ENCODE measurements around the gene WIF1. TPM values are rescaled to one million over a fixed set of nuclear protein-coding genes. Genes with fewer than 3 reads are reported as not detected.

The WIF1 gene
- polyA plus RNA-seq, 3 donors = not detected

DNA sequence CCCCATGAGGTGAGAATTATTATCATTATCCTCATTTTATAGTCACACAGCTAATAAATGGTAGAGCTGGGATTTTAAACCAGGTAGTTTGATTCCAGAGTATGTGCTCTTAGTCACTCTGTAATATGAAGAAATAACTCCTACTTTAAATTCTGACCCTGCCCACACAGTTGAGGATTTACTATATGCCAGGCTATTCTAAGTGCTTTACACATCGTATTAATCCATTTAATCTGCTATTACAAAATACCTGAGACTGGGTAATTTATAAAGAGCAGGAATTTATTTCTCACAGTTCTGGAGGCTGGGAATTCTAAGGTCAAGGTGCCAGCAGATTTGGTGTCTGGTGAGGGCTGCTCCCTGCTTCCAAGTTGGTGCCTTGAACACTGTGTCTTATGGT, 19.6 kb upstream of the WIF1 start:
- Mint-ChIP-seq H3K4me3 (no peak overlapping the region), H3K9me3 (peaks cover under 1 to 8% (median 5%) of the 10 kb centered on the region in 7 donors), H3K27me3 (ENCODE audit: low read depth in 3 of 3) (peaks cover 0 to 7% (median 0%) of the 10 kb centered on the region in 3 donors), H3K36me3 (no peaks in the 10 kb centered on the region), H3K4me1 (peaks cover 7% of the 10 kb centered on the region), H3K27ac (no peak overlapping the region)
- no peaks in the 10 kb centered on the region for H4K20me1 ChIP-seq (ENCODE audit: insufficient read depth, low read length)
- no peak overlapping the region for H3K27ac ChIP-seq (ENCODE audit: low read depth in 1 of 2, low read length in 2 of 2)
- no peak overlapping the region for H3K9ac ChIP-seq (ENCODE audit: insufficient read depth, low read length, poor library complexity, severe bottlenecking)
- no peak for TF ChIP-seq CTCF (IDR thresholded peaks at IDR 0.05)
- H3K4me2 ChIP-seq (replicated peaks; ENCODE audit: extremely low read depth, low read length, poor library complexity, severe bottlenecking) = no peak overlapping the region
- WGBS (ENCODE audit: insufficient coverage) = no CpG with 5 or more reads among the region's 1 CpG
- H3K4me1 ChIP-seq (ENCODE audit: control insufficient read depth in 1 of 2, insufficient read depth in 2 of 2, low read length in 2 of 2) = peaks cover 5 to 7% of the 10 kb centered on the region in 2 donors
- intact Hi-C loops (cut with micrococcal nuclease) = no loop called here
- peaks cover 0 to 4% of the 10 kb centered on the region in 2 donors for H3K27me3 ChIP-seq (ENCODE audit: control insufficient read depth in 2 of 2, insufficient read depth in 2 of 2, low read length in 2 of 2)
- DNase-seq = no peak
- no peaks in the 10 kb centered on the region for H3K36me3 ChIP-seq (replicated peaks in 1 of 2; ENCODE audit: control insufficient read depth in 1 of 2, insufficient read depth in 2 of 2, low read length in 2 of 2)
- no peak overlapping the region for H3K4me3 ChIP-seq (replicated peaks in 1 of 3; ENCODE audit: low read depth in 2 of 3, low read length in 3 of 3)
- H3K9me3 ChIP-seq (replicated peaks in 1 of 2; ENCODE audit: control insufficient read depth in 1 of 2, insufficient read depth in 1 of 2, low read length in 2 of 2) = no peaks in the 10 kb centered on the region
- no peaks in the 10 kb centered on the region for H3K79me2 ChIP-seq (ENCODE audit: insufficient read depth, low read length)
- no peak overlapping the region for H2AFZ ChIP-seq (ENCODE audit: insufficient read depth, low read depth, low read length, poor library complexity, severe bottlenecking)

DNA sequence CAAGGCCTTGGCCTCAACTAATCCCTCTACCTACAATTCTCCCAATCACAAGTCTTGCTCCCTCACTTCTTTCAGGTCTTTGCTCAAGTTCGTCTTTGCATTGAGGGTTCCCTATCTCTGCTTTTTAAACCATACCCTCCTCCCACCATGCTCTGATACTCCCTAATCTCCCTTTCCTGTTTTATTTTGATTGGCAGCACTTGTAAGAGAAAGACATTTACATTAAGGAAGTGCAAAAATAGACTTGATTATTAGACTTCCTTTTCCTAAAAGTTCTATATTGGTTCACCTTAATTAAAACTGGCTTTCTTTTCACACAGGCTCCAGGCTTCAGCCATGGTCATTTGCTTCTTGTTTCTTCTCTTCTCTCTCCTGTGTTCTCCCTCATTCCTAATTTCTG, 18.3 kb upstream of the WIF1 start:
- no peaks in the 10 kb centered on the region for H3K36me3 Mint-ChIP-seq
- Histone ChIP-seq H3K36me3 (replicated peaks in 1 of 2; ENCODE audit: control insufficient read depth in 1 of 2, insufficient read depth in 2 of 2, low read length in 2 of 2) (no peaks in the 10 kb centered on the region), H3K27ac (ENCODE audit: low read depth in 1 of 2, low read length in 2 of 2) (no peak overlapping the region), H3K4me3 (replicated peaks in 1 of 3; ENCODE audit: low read depth in 2 of 3, low read length in 3 of 3) (no peak overlapping the region), H3K9ac (ENCODE audit: insufficient read depth, low read length, poor library complexity, severe bottlenecking) (no peak overlapping the region), H3K4me2 (replicated peaks; ENCODE audit: extremely low read depth, low read length, poor library complexity, severe bottlenecking) (no peak overlapping the region), H3K9me3 (replicated peaks in 1 of 2; ENCODE audit: control insufficient read depth in 1 of 2, insufficient read depth in 1 of 2, low read length in 2 of 2) (no peaks in the 10 kb centered on the region), H3K79me2 (ENCODE audit: insufficient read depth, low read length) (no peaks in the 10 kb centered on the region), H2AFZ (ENCODE audit: insufficient read depth, low read depth, low read length, poor library complexity, severe bottlenecking) (no peak overlapping the region), H4K20me1 (ENCODE audit: insufficient read depth, low read length) (no peaks in the 10 kb centered on the region), H3K4me1 (ENCODE audit: control insufficient read depth in 1 of 2, insufficient read depth in 2 of 2, low read length in 2 of 2) (peaks cover 5 to 7% of the 10 kb centered on the region in 2 donors), H3K27me3 (ENCODE audit: control insufficient read depth in 2 of 2, insufficient read depth in 2 of 2, low read length in 2 of 2) (peaks cover 0 to 4% of the 10 kb centered on the region in 2 donors)
- intact Hi-C loops (cut with micrococcal nuclease) = no loop called here
- no peak for TF ChIP-seq CTCF (IDR thresholded peaks at IDR 0.05)
- DNase-seq = no peak
- peaks cover 7% of the 10 kb centered on the region for H3K4me1 Mint-ChIP-seq
- H3K9me3 Mint-ChIP-seq = peaks cover 2 to 11% (median 5%) of the 10 kb centered on the region in 7 donors
- peaks cover 0 to 7% (median 0%) of the 10 kb centered on the region in 3 donors for H3K27me3 Mint-ChIP-seq (ENCODE audit: low read depth in 3 of 3)
- WGBS (ENCODE audit: insufficient coverage) = 43% methylated on average over 1 of the region's 1 CpG
- no peak overlapping the region for H3K27ac Mint-ChIP-seq
- no peak overlapping the region for H3K4me3 Mint-ChIP-seq
